Upper lobe of right lung (tissue), 1 donor: Measurements from ENCODE around the gene HHATL. TPM values are rescaled to one million over a fixed set of nuclear protein-coding genes. Genes with fewer than 3 reads are reported as not detected.
A peak's percentile ranks its signal among the peaks of the same experiment; 100 is the strongest.

Source experiments
- ATAC-seq: fragments of 200-7000 bp; cut with Tn5 transposase; one replicate; pipeline ENCODE4 v1.9.1; 2020; ENCODE audit warnings: mild to moderate bottlenecking, moderate library complexity
- DNase-seq: peaks from one replicate; pipeline ENCODE4 v3.0.0-alpha.2; 2020
- H3K27ac ChIP-seq: fragments of 200-600 bp; one replicate; pipeline ENCODE4 v1.8.0; 2022
- H3K27me3 ChIP-seq: fragments of 200-600 bp; one replicate; pipeline ENCODE4 v1.8.0; 2022; ENCODE audit warnings: mild to moderate bottlenecking
- H3K36me3 ChIP-seq: fragments of 200-600 bp; one replicate; pipeline ENCODE4 v1.8.0; 2022
- H3K4me1 ChIP-seq: fragments of 200-600 bp; one replicate; pipeline ENCODE4 v1.8.0; 2022
- H3K4me3 ChIP-seq: fragments of 200-600 bp; one replicate; pipeline ENCODE4 v1.8.0; 2022; ENCODE audit warnings: mild to moderate bottlenecking
- H3K9me3 ChIP-seq: fragments of 200-600 bp; one replicate; pipeline ENCODE4 v1.8.0; 2022
- intact Hi-C: fragments of 100-400 bp; cut with DNase I; formaldehyde crosslinking; loops from one replicate; pipeline ENCODE4 v1.11.0; 2022
- total RNA-seq: library from RNA; stranded (reverse); fragmentation: NEBNext Ultra II Directional; extraction: Animal tissue kit (Norgen Biotek cat#: 25700); gene quantifications from one replicate; pipeline ENCODE4 v1.2.1, GENCODE V29; 2021
- TF ChIP-seq, protein P1 (sequence below): fragments of 200-600 bp; IDR thresholded peaks from one replicate; pipeline ENCODE4 v1.8.0; 2022; ENCODE audit warnings: antibody characterized with exemption
- donor health status: DM: no; HTN: yes; CAD: no; lungs with severe emphysema.

Gene HHATL
- total RNA-seq, 1 donor from 2014 or later: not detected

DNA sequence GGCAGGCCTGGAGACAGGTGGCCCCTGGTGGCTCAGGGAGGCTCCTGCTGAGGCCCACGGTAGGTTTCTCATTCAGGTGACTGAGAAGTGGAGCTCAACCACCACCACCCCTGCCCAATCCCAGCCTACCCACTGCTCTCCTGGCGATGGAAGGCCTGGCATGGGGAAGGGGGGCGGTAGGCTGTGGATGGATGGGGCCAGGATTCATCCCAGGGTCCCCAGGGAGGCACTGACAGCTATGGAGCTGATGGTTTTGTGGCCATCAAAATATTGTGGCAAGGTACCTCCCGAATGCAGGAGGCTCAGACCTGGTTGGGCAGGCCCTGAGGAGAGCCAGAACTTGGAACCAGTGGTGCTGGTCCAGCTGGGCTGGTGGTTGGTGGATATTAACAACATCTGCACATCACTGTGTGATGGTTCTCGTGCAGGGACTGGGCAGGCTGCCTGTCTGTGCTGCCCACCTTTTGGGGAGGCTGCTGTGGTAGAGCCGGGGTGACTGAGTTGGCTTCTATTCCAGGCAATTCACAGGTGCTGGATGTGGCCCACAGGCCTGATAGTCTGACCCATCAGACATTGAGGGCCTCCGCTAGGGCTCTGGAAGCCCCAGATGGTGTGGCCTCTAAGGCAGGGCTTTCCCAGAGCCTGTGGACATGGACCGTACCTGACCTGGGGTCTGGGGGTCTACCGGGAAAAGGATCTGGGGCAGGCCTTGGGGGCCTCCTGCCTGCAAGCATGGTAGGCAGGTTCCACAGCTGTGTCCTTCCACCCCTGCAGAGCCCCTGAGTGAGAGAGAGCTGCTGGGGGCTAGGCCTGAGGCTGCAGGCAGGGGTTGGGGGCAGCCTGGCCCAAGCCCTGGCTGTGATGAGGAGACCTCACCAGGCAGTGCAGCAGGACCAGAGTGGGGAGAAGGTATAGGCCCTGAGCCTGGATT is 45.7 kb downstream of the HHATL start:
- TF ChIP-seq, protein P1, sequence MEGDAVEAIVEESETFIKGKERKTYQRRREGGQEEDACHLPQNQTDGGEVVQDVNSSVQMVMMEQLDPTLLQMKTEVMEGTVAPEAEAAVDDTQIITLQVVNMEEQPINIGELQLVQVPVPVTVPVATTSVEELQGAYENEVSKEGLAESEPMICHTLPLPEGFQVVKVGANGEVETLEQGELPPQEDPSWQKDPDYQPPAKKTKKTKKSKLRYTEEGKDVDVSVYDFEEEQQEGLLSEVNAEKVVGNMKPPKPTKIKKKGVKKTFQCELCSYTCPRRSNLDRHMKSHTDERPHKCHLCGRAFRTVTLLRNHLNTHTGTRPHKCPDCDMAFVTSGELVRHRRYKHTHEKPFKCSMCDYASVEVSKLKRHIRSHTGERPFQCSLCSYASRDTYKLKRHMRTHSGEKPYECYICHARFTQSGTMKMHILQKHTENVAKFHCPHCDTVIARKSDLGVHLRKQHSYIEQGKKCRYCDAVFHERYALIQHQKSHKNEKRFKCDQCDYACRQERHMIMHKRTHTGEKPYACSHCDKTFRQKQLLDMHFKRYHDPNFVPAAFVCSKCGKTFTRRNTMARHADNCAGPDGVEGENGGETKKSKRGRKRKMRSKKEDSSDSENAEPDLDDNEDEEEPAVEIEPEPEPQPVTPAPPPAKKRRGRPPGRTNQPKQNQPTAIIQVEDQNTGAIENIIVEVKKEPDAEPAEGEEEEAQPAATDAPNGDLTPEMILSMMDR: no peak
- H3K27ac ChIP-seq: no peak overlapping the region
- H3K27me3 ChIP-seq: no peaks in the 10 kb centered on the region
- H3K4me3 ChIP-seq: no peak overlapping the region
- peaks cover 30% of the 10 kb centered on the region for H3K4me1 ChIP-seq
- H3K9me3 ChIP-seq: no peaks in the 10 kb centered on the region
- intact Hi-C loops: no loop called here
- H3K36me3 ChIP-seq: peaks cover 9% of the 10 kb centered on the region
- no peak for DNase-seq
- no peak for ATAC-seq

DNA sequence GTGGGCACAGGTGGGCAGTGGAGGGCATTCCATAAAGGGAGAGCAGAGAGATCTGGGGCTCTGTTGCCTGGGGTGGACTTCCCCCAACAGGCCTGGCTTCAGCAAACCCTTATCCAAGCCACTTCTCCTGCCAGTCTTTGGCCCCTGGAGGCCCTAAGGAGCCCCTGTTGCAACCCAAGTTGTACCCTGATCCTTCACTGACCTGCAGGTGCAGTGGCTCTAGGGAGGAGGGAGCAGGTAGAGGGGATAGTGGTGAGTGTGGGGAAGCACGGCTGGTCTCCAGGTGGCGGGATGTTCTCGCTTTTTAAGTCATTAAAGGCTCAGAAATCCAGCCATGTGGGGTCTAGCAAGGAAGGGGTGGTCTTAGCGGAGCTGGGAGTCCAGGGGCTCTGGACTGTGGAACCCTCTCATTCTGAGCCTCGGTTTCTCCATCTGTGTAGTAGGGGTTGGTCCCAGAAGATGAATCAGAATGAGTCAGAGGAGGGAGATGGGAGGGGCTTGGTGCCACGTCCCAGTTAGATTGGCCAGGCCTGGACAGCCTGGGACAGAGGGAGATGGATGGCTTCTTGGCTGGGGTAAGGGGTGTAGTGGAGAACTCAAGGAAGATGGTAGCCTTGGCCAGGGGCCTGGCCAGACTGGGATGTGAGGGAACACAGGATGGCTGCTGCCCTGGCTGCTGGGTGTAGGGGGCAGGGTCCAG is 46.5 kb downstream of the HHATL start:
- no peak for ATAC-seq
- DNase-seq: no peak
- Histone ChIP-seq H3K27ac (peak overlapping the region; percentile 88), H3K9me3 (no peaks in the 10 kb centered on the region), H3K4me1 (peaks cover 38% of the 10 kb centered on the region), H3K36me3 (peaks cover 9% of the 10 kb centered on the region), H3K27me3 (no peaks in the 10 kb centered on the region), H3K4me3 (no peak overlapping the region)
- intact Hi-C loops: no loop called here
- TF ChIP-seq, protein P1: no peak

DNA sequence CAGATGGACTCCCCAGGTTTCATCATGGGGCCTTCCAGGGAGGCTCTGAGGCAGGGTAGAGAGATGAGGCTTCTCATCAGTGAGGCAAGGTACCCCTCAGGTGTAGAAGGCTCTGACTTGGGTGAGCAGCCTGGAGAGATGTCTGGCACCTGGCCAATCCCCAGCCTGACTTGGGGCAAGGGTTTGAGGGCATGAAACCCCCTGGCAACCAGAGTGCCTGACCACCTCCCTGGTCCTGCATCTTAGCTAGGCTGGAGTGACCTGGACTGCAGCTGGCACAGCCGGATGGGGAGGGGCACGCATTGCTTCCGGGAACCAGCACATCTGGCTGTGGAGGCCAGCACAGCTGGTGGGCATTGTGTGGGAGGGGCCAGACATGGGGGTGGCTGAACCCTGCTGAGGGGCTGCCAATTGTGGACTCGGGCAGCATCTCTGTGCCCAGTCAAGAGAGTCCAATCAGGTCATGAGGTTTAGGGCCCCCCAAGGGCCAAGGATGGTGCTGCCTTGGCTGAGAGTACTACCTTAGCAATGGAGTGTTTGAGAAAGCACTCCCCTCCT is 47.2 kb downstream of the HHATL start:
- DNase-seq (peak; percentile 68), ATAC-seq (no peak)
- no peaks in the 10 kb centered on the region for H3K9me3 ChIP-seq
- H3K27me3 ChIP-seq: no peaks in the 10 kb centered on the region
- intact Hi-C loops: no loop called here
- H3K4me1 ChIP-seq: peaks cover 41% of the 10 kb centered on the region
- H3K27ac ChIP-seq: peak overlapping the region; percentile 88
- TF ChIP-seq, protein P1: no peak
- peaks cover 9% of the 10 kb centered on the region for H3K36me3 ChIP-seq
- H3K4me3 ChIP-seq: peak overlapping the region; percentile 87

DNA sequence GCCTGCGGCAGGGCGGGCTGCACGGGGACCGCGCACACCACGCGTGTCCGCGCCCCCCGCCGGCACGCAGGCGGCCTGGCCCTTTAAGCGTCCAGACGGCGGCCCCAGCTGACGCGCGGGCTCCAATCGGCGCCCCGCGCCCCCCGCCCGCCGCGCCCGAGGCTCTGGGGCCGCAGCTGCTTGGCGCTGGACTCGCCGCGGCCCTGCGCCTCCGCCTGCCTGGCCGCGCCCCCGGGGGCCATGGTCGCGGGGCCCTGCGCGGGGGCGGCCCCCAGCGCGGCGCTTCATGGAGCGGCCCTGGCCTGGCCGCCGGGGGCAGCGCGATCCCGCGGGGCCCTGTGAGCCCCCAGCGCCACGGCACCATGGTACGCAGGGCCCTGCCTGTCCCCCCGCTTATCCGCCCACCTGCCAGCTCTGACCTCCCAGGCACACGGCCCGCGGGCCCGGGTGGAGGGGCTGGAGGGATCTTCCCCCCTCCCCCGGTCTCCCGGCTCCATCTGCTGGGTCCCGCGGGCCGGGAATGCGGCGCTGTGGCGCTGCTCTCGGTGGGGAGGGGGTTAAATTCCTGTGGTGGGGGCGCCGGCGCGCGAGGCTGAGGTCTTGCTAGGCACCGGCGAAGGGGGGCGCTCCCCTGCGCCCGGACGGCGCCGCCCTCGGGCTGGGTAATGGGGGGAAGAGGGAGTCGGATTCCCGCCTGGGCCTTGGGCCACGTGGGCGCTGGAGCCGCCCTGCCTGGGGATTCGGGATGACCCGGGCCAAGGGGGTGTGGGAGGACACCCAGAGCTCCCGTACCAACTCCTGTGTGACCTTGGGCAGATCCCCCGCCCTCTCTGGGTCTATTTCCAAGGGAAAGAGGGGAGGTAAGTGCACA is 48.0 kb downstream of the HHATL start:
- TF ChIP-seq, protein P1: no peak
- peak; percentile 72 for ATAC-seq
- Histone ChIP-seq H3K27me3 (no peaks in the 10 kb centered on the region), H3K4me1 (peaks cover 41% of the 10 kb centered on the region), H3K36me3 (peaks cover 3% of the 10 kb centered on the region), H3K27ac (peak overlapping the region; percentile 88), H3K9me3 (no peaks in the 10 kb centered on the region), H3K4me3 (peak overlapping the region; percentile 87)
- DNase-seq: peak; percentile 82
- intact Hi-C loops: no loop called here
